IMR-90 (cell line): ENCODE data around the gene E2F4. TPM values are rescaled to one million over a fixed set of nuclear protein-coding genes. Genes with fewer than 3 reads are reported as not detected.

ENCODE experiments used
- ATAC-seq: fragments of 200-7000 bp; cut with Tn5 transposase; 2 replicates; pipeline ENCODE4 v1.9.1; 2020; ENCODE audit warnings: low read depth, mild to moderate bottlenecking, moderate library complexity
- BruUV-seq: library from RNA; stranded (reverse); fragments of 400-500 nt; replicated peaks from 2 replicates; lab custom pipeline; 2021; lab: Mats Ljungman, UMichigan
- CTCF ChIA-PET: fragments of 300-600 bp; formaldehyde crosslinking; extraction: SDS; loops from one replicate; lab custom pipeline; 2021; ENCODE audit warnings: antibody characterized with exemption; lab: Yijun Ruan, JAX
- POLR2A ChIA-PET: fragments of 300-600 bp; sonication (Branson Sonifier 250); formaldehyde crosslinking; loops from one replicate; lab custom pipeline; 2022; ENCODE audit warnings: antibody characterized with exemption; ENCODE audit not compliant: unreplicated experiment; lab: Charles Lee
- DNase-seq: peaks from one replicate; pipeline ENCODE4 v3.0.0; 2013
- H2AFZ ChIP-seq: replicated peaks from 2 replicates; pipeline ENCODE3; 2013; ENCODE audit warnings: low read length, mild to moderate bottlenecking; ENCODE audit not compliant: poor library complexity
- H2AK5ac ChIP-seq: 2 replicates; pipeline ENCODE4 v1.6.1; 2013; ENCODE audit warnings: low read depth, low read length, inconsistent platforms
- H2AK9ac ChIP-seq: replicated peaks from 2 replicates; pipeline ENCODE3; 2013; ENCODE audit warnings: mild to moderate bottlenecking, low read depth, low read length, moderate library complexity; ENCODE audit not compliant: poor library complexity
- H2BK120ac ChIP-seq: 2 replicates; pipeline ENCODE4 v1.6.1; 2013; ENCODE audit warnings: low read depth, low read length, inconsistent platforms
- H2BK15ac ChIP-seq: 3 replicates; pipeline ENCODE4 v1.6.1; 2013; ENCODE audit warnings: low read depth, low read length, inconsistent platforms
- H2BK20ac ChIP-seq: 2 replicates; pipeline ENCODE4 v1.6.1; 2013; ENCODE audit warnings: low read depth, mild to moderate bottlenecking, inconsistent platforms, low read length, moderate library complexity
- H2BK5ac ChIP-seq: 2 replicates; pipeline ENCODE4 v1.6.1; 2013; ENCODE audit warnings: mild to moderate bottlenecking, low read depth, low read length, inconsistent platforms; ENCODE audit not compliant: poor library complexity, severe bottlenecking
- H3K14ac ChIP-seq: replicated peaks from 2 replicates; pipeline ENCODE4 v1.6.1; 2013; ENCODE audit warnings: low read depth, low read length, inconsistent platforms
- H3K18ac ChIP-seq: 2 replicates; pipeline ENCODE4 v1.6.1; 2013; ENCODE audit warnings: low read depth, low read length, control low read depth
- H3K23ac ChIP-seq: 2 replicates; pipeline ENCODE4 v1.6.1; 2013; ENCODE audit warnings: low read depth, low read length, inconsistent platforms
- H3K27ac ChIP-seq: 2 replicates; pipeline ENCODE4 v1.5.1; 2013; ENCODE audit warnings: mild to moderate bottlenecking, control low read depth, low read length; ENCODE audit not compliant: insufficient read depth
- H3K27me3 ChIP-seq: 2 replicates; pipeline ENCODE4 v1.6.1; 2013; ENCODE audit warnings: low read length; ENCODE audit not compliant: control insufficient read depth, insufficient read depth
- H3K36me3 ChIP-seq: 2 replicates; pipeline ENCODE4 v1.6.1; 2013; ENCODE audit warnings: low read length, mixed read lengths; ENCODE audit not compliant: control insufficient read depth, insufficient read depth
- H3K4ac ChIP-seq: 2 replicates; pipeline ENCODE4 v1.6.1; 2013; ENCODE audit warnings: low read depth, low read length, inconsistent platforms
- H3K4me1 ChIP-seq: 2 replicates; pipeline ENCODE4 v1.6.1; 2013; ENCODE audit warnings: low read length, mixed read lengths; ENCODE audit not compliant: control insufficient read depth, insufficient read depth
- H3K4me2 ChIP-seq: 2 replicates; pipeline ENCODE4 v1.6.1; 2013; ENCODE audit warnings: low read depth, mild to moderate bottlenecking, control low read depth, low read length, moderate library complexity
- H3K4me3 ChIP-seq: 2 replicates; pipeline ENCODE4 v1.5.1; 2013; ENCODE audit warnings: low read depth, mild to moderate bottlenecking, control low read depth, low read length, moderate library complexity; ENCODE audit not compliant: insufficient read depth
- H3K56ac ChIP-seq: 2 replicates; pipeline ENCODE4 v1.6.1; 2013; ENCODE audit warnings: low read length, inconsistent platforms; ENCODE audit not compliant: insufficient read depth; ENCODE audit errors: extremely low read depth
- H3K79me1 ChIP-seq, 2 experiments: 2 replicates each; pipeline ENCODE4 v1.6.1; 2013; ENCODE audit warnings: low read length in 2 of 2, inconsistent platforms in 1 of 2, low read depth in 1 of 2
- H3K9ac ChIP-seq: 2 replicates; pipeline ENCODE4 v1.6.1; 2013; ENCODE audit warnings: low read depth, low read length, control low read depth
- H3K9me1 ChIP-seq: 2 replicates; pipeline ENCODE4 v1.6.1; 2013; ENCODE audit warnings: low read length, inconsistent platforms; ENCODE audit not compliant: insufficient read depth
- H3K9me3 ChIP-seq: 2 replicates; pipeline ENCODE4 v1.6.1; 2013; ENCODE audit warnings: low read length; ENCODE audit not compliant: control insufficient read depth, insufficient read depth
- H4K20me1 ChIP-seq: 2 replicates; pipeline ENCODE4 v1.6.1; 2013; ENCODE audit warnings: low read length, inconsistent platforms; ENCODE audit not compliant: insufficient read depth
- H4K5ac ChIP-seq: 2 replicates; pipeline ENCODE4 v1.6.1; 2013; ENCODE audit warnings: mild to moderate bottlenecking, low read depth, low read length, control low read depth
- H4K8ac ChIP-seq, 2 experiments: 2 replicates each; pipeline ENCODE4 v1.6.1; 2013; ENCODE audit warnings: low read depth in 2 of 2, low read length in 2 of 2, control low read depth in 1 of 2, inconsistent platforms in 1 of 2
- H4K91ac ChIP-seq: 2 replicates; pipeline ENCODE4 v1.6.1; 2013; ENCODE audit warnings: low read depth, low read length, inconsistent platforms; ENCODE audit not compliant: insufficient read depth
- BHLHE40 ChIP-seq: fragments of 150-350 bp; IDR thresholded peaks from 2 replicates; pipeline ENCODE4 v1.6.1; 2016; ENCODE audit warnings: mild to moderate bottlenecking, low read depth, low read length
- CEBPB ChIP-seq: IDR thresholded peaks from 2 replicates; pipeline ENCODE4 v1.6.1; 2012; ENCODE audit warnings: low read depth, low read length, improper control_type of control experiment
- CHD1 ChIP-seq: IDR thresholded peaks from 2 replicates; pipeline ENCODE4 v1.6.1; 2012; ENCODE audit warnings: low read depth, low read length, improper control_type of control experiment
- CTCF ChIP-seq: conservative IDR thresholded peaks from 2 replicates; pipeline ENCODE4 v1.5.1; 2012; ENCODE audit warnings: mild to moderate bottlenecking, low read depth, low read length, improper control_type of control experiment
- ELK1 ChIP-seq: fragments of 150-350 bp; IDR thresholded peaks from 2 replicates; pipeline ENCODE4 v1.6.1; 2016; ENCODE audit warnings: low read depth, mild to moderate bottlenecking, low read length, moderate library complexity, borderline replicate concordance
- MAFK ChIP-seq: IDR thresholded peaks from 2 replicates; pipeline ENCODE4 v1.6.1; 2012; ENCODE audit warnings: low read depth, low read length, improper control_type of control experiment
- MAZ ChIP-seq: IDR thresholded peaks from 2 replicates; pipeline ENCODE4 v1.6.1; 2012; ENCODE audit warnings: low read depth, mild to moderate bottlenecking, low read length, improper control_type of control experiment, moderate library complexity, borderline replicate concordance
- MXI1 ChIP-seq: IDR thresholded peaks from 2 replicates; pipeline ENCODE4 v1.6.1; 2012; ENCODE audit warnings: low read depth, mild to moderate bottlenecking, low read length, moderate library complexity, borderline replicate concordance
- NFE2L2 ChIP-seq: fragments of 150-350 bp; IDR thresholded peaks from 2 replicates; pipeline ENCODE4 v1.6.1; 2016; ENCODE audit warnings: low read depth, mild to moderate bottlenecking, low read length
- POLR2A ChIP-seq: IDR thresholded peaks from 2 replicates; pipeline ENCODE4 v1.6.1; 2012; ENCODE audit warnings: mild to moderate bottlenecking, low read depth, low read length
- RAD21 ChIP-seq: IDR thresholded peaks from 2 replicates; pipeline ENCODE4 v1.6.1; 2012; ENCODE audit warnings: low read length, improper control_type of control experiment
- RCOR1 ChIP-seq: IDR thresholded peaks from 2 replicates; pipeline ENCODE4 v1.6.1; 2012; ENCODE audit warnings: mild to moderate bottlenecking, low read length, improper control_type of control experiment; ENCODE audit not compliant: insufficient replicate concordance
- RFX5 ChIP-seq: IDR thresholded peaks from 2 replicates; pipeline ENCODE4 v1.8.0; 2012; ENCODE audit warnings: low read depth, mild to moderate bottlenecking, low read length, moderate library complexity
- SMC3 ChIP-seq: fragments of 150-350 bp; IDR thresholded peaks from 2 replicates; pipeline ENCODE4 v1.6.1; 2016; ENCODE audit warnings: low read depth, mild to moderate bottlenecking, antibody characterized with exemption, low read length, moderate library complexity
- USF2 ChIP-seq: fragments of 150-350 bp; IDR thresholded peaks from 2 replicates; pipeline ENCODE4 v1.6.1; 2017; ENCODE audit warnings: mild to moderate bottlenecking, antibody characterized with exemption, low read length, low read depth
- WGBS, 2 experiments: methylation state at CpG; one replicate each; pipeline versions ENCODE4 v1.1.5 to v1.1.7; 2013; ENCODE audit warnings: missing lambda C conversion rate in 2 of 2; ENCODE audit not compliant: insufficient read length in 1 of 2; ENCODE audit errors: extremely low coverage in 2 of 2; 5-methylcytosine and 5-hydroxymethylcytosine counted together
- dilution Hi-C: fragments of 300-500 bp; cut with HindIII; formaldehyde crosslinking; loops from one replicate; pipeline ENCODE4 v1.14.3; 2018; ENCODE audit warnings: low sequenced_read_pairs; ENCODE audit not compliant: unreplicated experiment
- in situ Hi-C: fragments of 300-500 bp; cut with MboI; formaldehyde crosslinking; loops from 3 replicates; pipeline ENCODE4 v1.14.3; 2019; ENCODE audit warnings: low sequenced_read_pairs, inconsistent platforms, mixed read lengths
- intact Hi-C: fragments of 100-400 bp; cut with micrococcal nuclease; formaldehyde crosslinking; loops from 2 replicates; pipeline ENCODE4 v1.10.0; 2022
- polyA plus RNA-seq, 3 experiments: library from polyadenylated mRNA; depleted of rRNA; stranded (reverse); fragments of >200 nt; gene quantifications; 2 replicates each; pipeline ENCODE4 v1.2.3, GENCODE V29; 2012; ENCODE audit warnings: low replicate concordance in 1 of 3
- total RNA-seq: library from RNA; depleted of rRNA; stranded (reverse); fragments of >200 nt; gene quantifications from 2 replicates; pipeline ENCODE4 v1.2.3, GENCODE V29; 2012

The E2F4 gene
- total and polyA plus RNA-seq, 2 of the 4 experiments (the other 2 are of a cell fraction) = 63.4 to 103 TPM

GRCh38 chr16:67228034-67228785 lies 36.3 kb downstream of the E2F4 start:
- no peak overlapping the region for H4K91ac ChIP-seq
- CTCF ChIA-PET = no interaction called here
- peaks cover 23 to 61% of the 10 kb centered on the region in 2 experiments for H3K79me1 ChIP-seq
- no peak overlapping the region for H3K27ac ChIP-seq
- intact Hi-C loops (no loop called here), in situ Hi-C loops (no loop called here), dilution Hi-C loops (no loop called here)
- peak overlapping the region in 1 of 2 experiments; percentile 98; a peak in 2 of 4 replicates for H4K8ac ChIP-seq
- H2AK5ac ChIP-seq = no peak overlapping the region
- peak overlapping the region; percentile 81 for H3K4me2 ChIP-seq
- no peak overlapping the region for H3K56ac ChIP-seq
- peaks cover 12% of the 10 kb centered on the region for H3K4me1 ChIP-seq
- H3K9me3 ChIP-seq = no peaks in the 10 kb centered on the region
- DNase-seq = no peak
- H3K23ac ChIP-seq = no peak overlapping the region
- no peak overlapping the region for H3K4ac ChIP-seq
- H2BK15ac ChIP-seq = no peak overlapping the region
- no peak overlapping the region for H2BK5ac ChIP-seq
- BruUV-seq = no TSS peak
- no peak overlapping the region for H4K5ac ChIP-seq
- H4K20me1 ChIP-seq = peaks cover 7% of the 10 kb centered on the region; the same call in 1 of the 2 replicates
- peaks cover 46% of the 10 kb centered on the region for H3K36me3 ChIP-seq
- peaks cover 12% of the 10 kb centered on the region for H3K9me1 ChIP-seq
- H3K14ac ChIP-seq = no peak overlapping the region
- WGBS, 2 experiments = 100% methylated on average over 3 of the region's 9 CpGs; no CpG with 5 or more reads in 1 of the 2 experiments
- H3K27me3 ChIP-seq = no peaks in the 10 kb centered on the region
- no peak overlapping the region for H2BK120ac ChIP-seq
- H2BK20ac ChIP-seq = no peak overlapping the region
- no peak for ATAC-seq
- no peak overlapping the region for H3K18ac ChIP-seq
- no peak overlapping the region for H2AFZ ChIP-seq
- peak overlapping the region; percentile 80; the same call in 1 of the 2 replicates for H3K4me3 ChIP-seq
- H2AK9ac ChIP-seq = no peak overlapping the region
- 0 out of 2 replicates have a peak overlapping the region, but pooled peaks have one; percentile 89 for H3K9ac ChIP-seq
- POLR2A ChIA-PET = interaction anchor here (0.6 to 0.7 kb wide), 2 partner anchors 63 to 170 kb away, joined by 3 read pairs; no protein-coding TSS in a partner anchor
- TF ChIP-seq CEBPB = no peak
- TF ChIP-seq NFE2L2 = no peak
- no peak for TF ChIP-seq BHLHE40
- TF ChIP-seq ELK1 = no peak
- no peak for TF ChIP-seq RCOR1
- TF ChIP-seq CTCF = no peak
- no peak for TF ChIP-seq RFX5
- no peak for TF ChIP-seq MXI1
- TF ChIP-seq CHD1 = no peak
- TF ChIP-seq MAZ = no peak
- TF ChIP-seq MAFK = no peak
- no peak for TF ChIP-seq SMC3
- no peak for TF ChIP-seq RAD21
- TF ChIP-seq POLR2A = no peak
- no peak for TF ChIP-seq USF2
